HG03039 (cell line): ENCODE results near the gene CBLL1.

ENCODE experiments used
- ATAC-seq: cut with Tn5 transposase; IDR thresholded peaks from one replicate; pipeline ENCODE4 v1.9.1; 2021; ENCODE audit warnings: mild to moderate bottlenecking, moderate library complexity; ENCODE audit not compliant: unreplicated experiment

The CBLL1 gene, protein sequence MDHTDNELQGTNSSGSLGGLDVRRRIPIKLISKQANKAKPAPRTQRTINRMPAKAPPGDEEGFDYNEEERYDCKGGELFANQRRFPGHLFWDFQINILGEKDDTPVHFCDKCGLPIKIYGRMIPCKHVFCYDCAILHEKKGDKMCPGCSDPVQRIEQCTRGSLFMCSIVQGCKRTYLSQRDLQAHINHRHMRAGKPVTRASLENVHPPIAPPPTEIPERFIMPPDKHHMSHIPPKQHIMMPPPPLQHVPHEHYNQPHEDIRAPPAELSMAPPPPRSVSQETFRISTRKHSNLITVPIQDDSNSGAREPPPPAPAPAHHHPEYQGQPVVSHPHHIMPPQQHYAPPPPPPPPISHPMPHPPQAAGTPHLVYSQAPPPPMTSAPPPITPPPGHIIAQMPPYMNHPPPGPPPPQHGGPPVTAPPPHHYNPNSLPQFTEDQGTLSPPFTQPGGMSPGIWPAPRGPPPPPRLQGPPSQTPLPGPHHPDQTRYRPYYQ

DNA sequence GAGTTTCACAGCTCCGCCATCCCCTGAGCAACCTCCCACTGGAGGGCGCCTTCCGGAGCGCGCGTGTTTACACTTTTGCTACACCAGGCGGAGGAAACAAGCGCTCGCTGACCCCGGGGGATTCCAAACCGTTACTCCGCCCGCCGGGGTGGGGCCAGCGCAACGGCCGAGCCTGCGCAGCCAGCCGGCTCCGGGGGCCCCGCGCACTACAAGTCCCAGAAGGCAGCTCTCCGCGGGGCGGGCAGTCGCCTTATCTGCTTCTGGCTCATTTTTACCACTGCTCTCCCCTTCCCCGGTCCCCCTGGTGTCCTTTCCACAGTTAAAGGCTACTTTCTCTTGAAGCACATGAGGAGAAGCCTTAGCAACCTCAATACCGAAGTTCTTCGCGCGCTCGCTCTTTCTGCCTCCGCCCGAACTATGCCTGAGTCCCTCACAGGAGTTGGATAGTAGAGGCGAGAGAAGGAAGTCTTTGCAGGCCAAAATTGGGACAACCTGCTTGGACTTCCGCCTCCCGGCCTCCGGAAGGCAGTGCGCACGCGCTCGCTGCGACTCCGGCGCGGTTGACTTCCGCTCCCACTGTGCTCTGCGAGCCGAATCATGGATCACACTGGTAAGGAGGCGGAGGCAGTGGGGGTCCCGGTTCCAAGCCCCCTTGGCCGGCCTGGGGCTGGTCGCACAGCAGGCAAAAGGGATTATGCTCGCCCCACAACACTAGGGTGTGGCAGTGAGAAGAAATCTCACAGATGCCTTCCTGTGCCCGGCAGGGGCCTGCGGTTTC, at the start of gene CBLL1:
CBLL1 (plus strand) TSS at position 576 of the 778 bp plus-strand sequence; CDS start at position 598, 22 bp downstream.
- ATAC-seq: peak; percentile 91

- no peak for ATAC-seq
Observed at GRCh38 chr7:107694386-107694785, 49.6 kb upstream of the CBLL1 start.

GRCh38 chr7:107696330-107696946, 47.5 kb upstream of the CBLL1 start:
- ATAC-seq: no peak

DNA sequence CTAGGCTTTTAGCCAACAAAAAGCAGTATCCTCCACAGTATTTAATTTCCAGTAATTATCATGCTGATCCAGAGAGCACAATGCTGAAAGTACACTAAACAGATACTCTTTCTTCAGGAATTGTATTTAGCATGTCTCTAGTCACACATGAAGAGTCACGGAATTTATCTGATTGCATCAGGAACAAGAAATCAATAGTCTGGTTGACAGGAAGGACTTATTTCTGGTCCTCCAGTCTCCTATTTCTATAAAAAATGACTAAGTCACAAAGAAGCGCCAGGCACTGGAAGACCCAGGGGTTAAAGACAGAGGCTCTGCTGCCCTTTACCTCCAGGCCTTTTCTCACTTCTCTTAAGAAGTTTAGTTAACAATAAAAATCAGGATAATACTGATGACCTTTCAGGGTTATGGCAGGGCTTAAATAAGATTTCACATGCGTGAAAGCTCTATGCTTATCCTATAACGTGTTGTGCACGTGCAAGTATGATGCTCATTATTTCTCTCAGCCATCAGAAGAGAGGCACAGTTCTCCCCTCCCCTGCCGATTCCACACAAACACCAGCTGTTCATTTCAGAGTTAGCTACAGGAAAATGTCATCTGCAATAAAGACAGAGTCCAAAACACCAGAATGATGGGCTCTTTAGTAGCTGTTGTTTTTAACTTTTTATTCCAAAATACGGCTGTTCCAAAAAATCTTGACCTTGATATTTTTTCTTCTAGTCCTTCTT, 46.5 kb upstream of the CBLL1 start:
- ATAC-seq: no peak

GRCh38 chr7:107700570-107700969, 43.4 kb upstream of the CBLL1 start:
- ATAC-seq: no peak

GRCh38 chr7:107701191-107701590, 42.8 kb upstream of the CBLL1 start:
- no peak for ATAC-seq

GRCh38 chr7:107703219-107703618, 40.7 kb upstream of the CBLL1 start:
- no peak for ATAC-seq

DNA sequence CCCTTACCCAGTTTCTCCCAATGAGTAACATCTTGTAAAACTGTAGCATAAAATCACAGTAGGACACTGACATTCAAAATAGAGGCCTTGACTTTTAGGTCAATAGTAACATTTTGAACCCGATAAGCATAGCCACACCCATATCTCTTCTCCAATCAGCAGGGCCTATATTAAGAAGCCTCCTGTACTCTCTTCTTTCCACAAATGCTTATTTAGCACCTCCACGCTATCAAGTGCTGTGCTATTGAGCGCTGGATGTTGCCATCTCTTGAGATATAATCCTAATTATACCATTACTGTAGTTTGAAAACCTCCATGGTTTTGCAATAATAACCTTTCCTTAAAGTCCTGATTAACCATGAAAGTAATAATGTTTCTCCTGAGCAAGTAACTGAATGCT, 40.1 kb upstream of the CBLL1 start:
- ATAC-seq: no peak

GRCh38 chr7:107708956-107709355, 35.0 kb upstream of the CBLL1 start:
- no peak for ATAC-seq

- no peak for ATAC-seq
Observed at GRCh38 chr7:107711301-107711700, 32.6 kb upstream of the CBLL1 start.

- ATAC-seq: no peak
Observed at GRCh38 chr7:107712025-107712424, 31.9 kb upstream of the CBLL1 start.

DNA sequence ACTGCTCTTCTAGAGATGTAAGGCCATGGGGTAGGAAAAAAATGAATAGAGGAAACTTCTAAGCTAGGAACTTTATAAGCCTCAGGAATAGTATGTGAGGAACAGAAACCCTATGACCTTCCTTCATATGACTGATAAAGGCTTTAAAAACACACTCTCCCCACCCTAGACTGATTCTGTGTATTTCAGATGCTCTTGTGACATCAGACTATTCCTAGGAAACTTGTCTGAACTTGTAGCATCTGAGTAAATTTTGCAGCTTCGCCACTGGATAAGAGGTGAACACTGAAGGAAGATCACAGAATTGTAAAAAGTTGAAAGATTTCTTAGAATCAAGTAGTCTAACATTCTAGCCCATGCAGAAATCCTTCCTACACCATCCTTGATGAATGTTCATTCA, 31.0 kb upstream of the CBLL1 start:
- no peak for ATAC-seq

- ATAC-seq: no peak
Observed at GRCh38 chr7:107715531-107715930, 28.4 kb upstream of the CBLL1 start.

DNA sequence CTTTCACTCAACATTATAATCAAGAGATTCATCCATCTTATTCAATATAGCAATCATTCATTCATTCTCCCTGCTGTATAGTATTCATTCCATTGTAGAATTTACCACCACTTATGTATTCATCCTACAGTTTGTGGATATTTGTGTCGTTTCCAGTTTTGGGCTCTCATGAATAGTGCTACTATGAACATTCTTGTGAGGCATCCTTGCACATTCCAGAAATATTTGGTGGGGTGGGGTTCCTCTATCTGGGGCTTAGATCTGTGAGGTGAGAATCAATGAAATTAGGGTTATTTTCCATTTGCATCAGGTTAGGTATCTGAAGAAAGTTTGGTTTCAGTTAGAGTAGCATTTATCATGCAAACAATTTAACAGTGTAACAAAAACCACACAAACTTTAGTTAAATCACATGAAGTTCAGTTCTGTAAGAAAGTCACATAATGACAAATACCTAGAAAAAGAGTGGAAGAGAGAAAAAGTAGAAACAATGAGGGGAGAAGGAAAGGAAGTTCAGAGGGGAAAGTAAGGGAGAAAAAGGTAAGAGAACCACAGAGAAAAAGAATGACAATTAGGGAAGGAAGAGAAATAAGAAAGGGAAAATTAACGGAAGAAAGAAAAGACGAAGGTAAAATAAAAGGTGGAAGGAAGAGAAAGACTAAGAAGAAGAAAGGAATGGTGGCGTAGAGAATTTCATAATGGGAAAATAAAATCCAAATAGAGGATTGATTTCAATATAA, 25.3 kb upstream of the CBLL1 start:
- no peak for ATAC-seq

DNA sequence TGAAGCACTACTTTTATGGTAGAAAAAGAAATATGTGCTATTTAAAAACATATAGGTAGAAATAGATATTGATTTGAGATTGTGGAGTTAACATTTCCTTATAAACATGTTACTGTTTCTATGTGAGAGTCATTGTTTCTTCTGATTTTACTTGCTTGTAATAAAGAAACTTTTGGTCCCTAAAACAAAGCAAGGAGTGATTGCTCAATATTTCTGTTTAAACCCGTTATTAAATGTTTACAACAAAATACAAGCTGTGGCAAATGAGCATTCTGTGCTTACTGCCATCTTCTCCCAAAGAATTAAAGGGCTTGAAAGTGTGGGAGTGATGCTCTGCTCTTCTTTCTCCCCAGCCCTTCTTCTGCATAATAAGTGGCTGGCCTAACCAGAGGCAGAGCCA, 22.7 kb upstream of the CBLL1 start:
- ATAC-seq: no peak

DNA sequence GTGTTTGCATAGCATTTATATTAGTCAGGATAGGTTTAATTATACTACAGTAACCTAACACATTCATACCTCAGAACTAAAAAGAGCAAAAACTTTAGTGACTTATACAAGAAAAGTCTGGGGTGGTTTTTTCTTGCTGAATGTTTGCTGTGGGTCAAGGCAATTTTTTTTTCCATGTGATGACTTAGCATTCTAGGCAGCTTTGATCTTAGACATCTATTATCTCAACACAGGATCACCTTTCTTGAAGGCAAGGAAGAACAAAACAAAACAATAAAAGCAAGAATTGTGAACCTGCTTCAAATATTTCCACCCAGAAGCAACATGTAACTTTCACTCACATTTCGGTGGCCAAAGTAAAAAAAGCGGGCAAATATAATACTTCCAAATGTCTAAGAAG, 20.7 kb upstream of the CBLL1 start:
- ATAC-seq: no peak

DNA sequence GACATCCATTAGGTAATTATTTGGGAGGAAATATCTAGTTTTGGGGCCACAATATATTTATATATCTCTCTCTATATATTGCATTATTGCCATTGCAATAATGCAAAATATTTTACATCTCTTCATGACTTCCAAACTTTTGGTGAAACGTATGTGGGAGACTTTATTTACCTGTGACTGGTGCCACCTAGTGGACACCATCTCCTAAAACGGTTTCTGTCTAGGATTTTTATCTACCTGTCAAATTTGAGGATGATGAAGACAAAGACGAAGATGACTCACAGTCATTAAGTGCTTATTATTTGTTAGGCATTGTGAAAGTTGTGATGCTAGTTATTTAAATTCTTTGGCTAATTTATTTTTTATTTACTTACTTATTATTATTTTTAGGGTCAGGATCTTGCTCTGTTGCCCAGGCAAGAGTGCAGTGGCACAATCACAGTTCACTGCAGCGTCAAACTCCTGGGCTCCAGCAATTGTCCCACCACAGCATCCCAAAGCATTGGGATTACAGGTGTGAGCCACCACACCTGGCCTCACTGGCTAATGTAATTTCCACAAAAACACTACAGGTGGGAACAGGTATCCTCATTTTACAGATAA, 18.7 kb upstream of the CBLL1 start:
- no peak for ATAC-seq

DNA sequence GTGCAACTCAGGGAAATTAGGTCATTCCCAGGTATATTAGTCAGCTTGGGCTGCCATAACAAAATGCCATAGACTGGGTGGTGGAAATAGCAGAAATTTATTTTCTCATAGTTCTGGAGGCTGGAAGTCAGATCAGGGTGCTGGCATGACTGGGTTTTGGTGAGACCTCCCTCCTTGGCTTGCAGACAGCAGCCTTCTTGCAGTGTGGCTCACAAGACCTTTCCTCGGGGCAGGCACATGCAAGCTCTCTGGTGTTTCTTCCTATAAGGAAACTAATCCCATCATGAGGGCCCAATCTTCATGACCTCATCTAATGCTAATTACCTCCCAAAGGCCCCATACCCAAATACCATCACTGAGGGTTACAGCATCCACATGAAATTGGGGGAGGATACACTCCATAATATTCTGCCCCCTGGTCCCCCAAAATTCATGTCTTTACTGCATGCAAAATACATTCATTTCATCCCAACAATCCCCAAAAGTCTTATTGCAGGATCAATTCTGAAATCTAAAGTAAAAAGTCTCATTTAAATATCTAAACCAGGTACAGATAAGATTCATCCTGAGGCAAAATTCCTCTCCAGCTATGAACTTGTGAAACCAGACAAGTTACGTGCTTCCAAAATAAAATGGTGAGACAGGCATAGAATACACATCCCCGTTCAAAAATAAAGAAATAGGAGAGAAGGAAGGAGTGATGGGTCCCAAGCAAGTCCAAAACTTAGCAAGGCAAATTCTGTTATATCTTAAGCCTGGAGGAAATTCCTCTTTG, 17.4 kb upstream of the CBLL1 start:
- ATAC-seq: no peak

GRCh38 chr7:107728276-107728675, 15.7 kb upstream of the CBLL1 start:
- ATAC-seq: no peak
